ENCODE data around the gene C1orf116.

C1orf116 gene

GRCh38 chr1:207018707-207019106 lies 13.8 kb downstream of the C1orf116 start:
- DNase-seq = no peak

DNA sequence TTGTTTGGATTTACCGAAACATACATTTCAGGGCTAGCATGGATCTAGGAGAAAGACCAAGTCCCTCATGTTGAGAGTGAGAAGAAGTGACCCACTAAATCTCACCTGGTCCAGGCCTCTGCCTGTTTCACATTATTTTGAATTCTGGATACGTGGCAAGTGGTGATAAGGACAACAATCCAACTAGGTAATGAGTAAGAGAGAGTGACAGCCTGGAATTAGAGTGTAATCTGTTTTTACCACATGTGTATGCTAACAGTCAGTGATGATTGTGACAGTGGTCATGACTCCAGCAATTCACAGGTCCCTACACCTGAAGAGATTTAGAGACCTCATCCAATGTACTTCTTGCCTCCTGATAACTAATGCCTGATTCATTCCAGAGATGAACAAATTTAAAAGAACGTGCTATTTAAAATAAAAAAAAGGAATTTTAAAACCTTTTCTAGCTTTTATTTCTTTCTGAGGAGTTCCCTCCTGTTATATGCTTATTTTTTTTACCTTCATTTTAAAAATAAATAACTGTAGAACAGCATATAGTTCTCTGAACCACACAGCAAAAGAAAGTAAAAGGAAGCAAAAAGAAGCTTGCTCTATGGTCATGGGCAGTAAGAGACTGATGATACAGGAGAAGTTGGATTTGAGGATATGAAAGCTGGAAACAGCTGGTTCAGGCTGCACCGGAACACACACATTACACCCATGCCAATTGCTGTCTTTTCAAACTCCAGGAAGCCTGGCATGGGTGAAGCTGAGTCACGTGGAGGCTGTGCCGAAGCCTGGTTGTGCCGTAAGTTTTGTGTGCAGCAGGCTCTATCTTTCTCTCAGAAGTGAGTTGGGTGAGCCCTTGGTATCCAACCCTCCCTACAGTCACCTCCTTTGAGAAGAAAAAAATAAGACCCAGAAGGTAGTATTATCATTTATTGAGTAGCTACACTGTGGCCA lies 14.7 kb downstream of the C1orf116 start:
- no peak for DNase-seq

- no peak for DNase-seq
These were observed 16.8 kb downstream of the C1orf116 start for GRCh38 chr1:207015791-207016190.

- no peak for DNase-seq
These were observed 17.8 kb downstream of the C1orf116 start for GRCh38 chr1:207014728-207015127.

DNA sequence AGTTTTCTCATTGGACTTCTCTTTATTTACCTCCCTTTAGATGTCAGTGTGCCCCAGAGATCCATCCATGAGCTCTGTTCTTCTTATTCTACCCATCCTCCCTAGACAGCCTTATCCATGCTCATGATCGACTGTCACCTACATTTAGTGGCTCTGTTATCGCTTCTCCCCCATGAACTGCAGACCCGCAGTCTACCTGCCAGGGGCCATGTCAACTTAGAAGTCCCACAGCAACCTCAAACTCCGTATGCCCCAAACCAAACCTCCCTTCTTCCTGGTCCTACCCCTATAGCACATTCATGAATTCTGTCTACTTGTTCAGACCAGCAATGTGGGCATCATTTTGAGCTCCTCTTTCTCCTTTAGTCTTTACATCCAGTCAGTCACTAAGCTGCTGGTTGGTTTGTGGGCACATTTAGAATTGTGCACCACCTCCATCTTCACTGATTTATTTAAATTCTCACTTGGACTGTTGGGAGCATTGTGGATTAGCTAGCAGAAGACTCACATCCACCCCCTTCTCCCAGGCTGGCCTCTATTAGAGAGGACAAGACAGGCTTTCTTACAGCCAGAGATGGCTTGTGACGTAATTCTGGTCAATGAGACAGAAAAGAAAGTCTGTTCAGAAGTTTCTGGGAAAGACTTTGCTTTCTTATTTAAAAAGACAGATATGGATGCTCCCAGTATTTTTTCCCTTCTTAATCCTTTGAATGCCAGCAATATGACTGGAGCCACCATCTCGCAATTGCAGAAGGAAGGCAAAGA lies 19.1 kb downstream of the C1orf116 start:
- DNase-seq = no peak

DNA sequence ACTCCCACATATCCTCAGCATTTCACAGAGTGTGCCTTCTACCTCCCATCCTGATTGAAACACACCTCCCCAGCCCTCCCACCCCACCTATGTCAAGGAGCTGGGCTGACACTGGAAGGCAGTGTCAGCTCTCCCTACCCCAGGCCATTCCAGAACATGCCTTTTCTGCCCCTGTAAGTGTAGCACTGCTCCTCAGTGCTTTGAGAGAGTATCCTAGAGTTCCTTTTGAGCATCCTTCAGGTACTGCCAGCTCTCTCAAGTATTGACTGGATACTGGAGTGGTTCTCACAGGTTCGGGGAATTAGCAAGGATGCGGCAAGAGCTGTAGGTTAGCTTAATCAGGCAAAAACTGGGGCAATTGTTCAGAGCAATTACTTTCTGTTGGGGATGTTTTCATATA lies 21.8 kb downstream of the C1orf116 start:
- DNase-seq = no peak

DNA sequence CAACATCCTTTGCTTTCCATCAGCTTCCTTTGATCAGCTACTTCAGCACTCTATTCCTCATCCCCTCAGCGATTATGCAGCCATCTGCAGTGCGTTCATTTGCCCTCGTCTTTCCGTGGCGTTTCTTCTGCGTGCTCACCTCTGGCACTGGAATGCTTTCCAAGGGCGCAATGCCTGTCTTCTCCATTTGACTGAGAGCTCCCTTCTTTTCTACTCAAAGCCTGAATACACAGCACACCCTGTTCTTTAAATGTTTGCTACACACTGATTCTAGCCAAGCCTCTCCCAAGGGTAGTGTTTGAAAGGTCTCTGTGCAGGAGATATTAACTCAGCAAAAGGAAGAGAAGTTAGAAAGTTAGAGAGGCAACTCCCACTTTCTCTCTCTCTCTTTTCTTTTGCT lies 22.6 kb downstream of the C1orf116 start:
- DNase-seq = no peak

- DNase-seq = no peak
These were observed 23.2 kb downstream of the C1orf116 start for GRCh38 chr1:207009182-207009850.

- no peak for DNase-seq
These were observed 25.1 kb downstream of the C1orf116 start for GRCh38 chr1:207007352-207008033.

DNA sequence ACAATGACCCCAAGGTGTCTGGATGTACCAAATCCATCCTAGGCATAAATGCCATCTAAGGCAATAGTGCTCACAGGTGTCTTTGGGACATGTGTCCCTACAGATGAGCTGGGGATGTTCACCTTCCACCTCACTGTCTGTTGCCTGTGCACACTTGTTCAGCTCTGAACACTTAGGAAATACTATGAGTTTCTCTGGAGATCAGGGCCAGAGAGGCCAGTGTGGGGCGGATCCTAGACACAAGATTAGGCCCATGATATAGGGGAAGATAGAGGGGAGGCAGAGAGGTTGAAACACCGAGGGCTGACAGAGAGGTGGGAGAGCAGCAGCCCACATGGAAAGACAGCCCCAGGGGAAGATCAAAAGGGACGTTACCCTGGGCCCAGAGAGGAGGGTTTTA lies 25.6 kb downstream of the C1orf116 start:
- no peak for DNase-seq

DNA sequence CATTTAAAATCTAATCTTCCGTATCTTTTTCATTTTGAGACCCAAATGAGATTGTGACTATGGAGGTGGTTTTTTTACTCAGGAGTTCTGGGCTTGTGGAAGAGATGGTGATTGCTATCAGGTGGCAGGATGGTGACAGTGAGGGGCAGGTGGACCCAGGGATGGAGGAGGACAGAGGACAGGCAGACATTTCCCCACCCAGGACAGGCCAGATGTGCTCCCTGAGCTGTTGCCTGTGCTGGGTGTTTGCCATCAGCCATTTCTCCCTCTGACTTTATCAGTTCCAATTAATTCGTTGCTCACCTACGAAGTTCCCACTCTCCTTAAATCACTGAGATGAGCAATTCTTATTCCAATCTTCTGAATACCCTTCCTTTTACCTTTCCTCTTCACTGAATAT lies 26.5 kb downstream of the C1orf116 start:
- DNase-seq = no peak

- DNase-seq = peak; percentile 28
These were observed 27.4 kb downstream of the C1orf116 start for GRCh38 chr1:207004931-207005830.

DNA sequence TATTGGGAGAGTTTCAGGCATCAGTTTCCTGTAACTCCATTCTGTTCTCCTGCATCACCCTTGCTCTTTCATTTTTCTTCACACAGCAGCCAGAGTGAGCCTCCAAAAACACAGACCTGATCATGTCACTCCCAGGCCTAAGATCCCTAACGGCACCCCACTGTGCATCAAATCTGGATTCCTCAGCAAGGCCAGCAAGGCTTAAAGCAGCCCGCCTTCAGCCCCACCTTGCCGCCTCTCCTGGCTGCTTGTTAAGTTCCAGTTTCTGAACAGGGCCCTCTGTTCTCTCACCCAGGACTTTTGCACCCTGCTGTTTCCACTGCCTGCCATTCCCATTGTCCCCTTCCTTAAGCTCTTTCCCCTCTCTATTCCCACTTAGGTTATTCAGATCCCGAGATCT lies 29.3 kb downstream of the C1orf116 start:
- no peak for DNase-seq

DNA sequence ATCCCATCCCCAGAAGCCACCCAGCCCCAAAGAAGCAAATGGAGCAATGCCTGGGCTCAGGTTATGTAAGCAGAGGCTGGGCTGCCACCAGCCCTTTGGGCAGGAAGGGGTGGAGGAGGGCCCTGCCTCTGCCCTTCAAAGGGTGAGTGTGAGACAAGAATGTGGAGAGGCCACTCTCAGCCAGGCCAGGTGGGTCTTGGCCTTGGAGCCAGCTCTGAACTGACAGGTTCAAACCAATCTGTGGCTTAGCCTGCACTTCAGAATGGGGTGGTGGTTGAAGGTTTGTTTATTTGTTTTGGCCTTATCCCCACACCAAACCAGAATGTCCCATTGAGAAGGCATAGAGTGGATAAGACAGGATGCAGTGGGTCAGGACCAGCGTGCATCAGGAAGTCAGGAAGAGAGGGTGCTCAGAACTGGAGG lies 29.8 kb downstream of the C1orf116 start:
- no peak for DNase-seq

- DNase-seq = no peak
These were observed 30.9 kb downstream of the C1orf116 start for GRCh38 chr1:207001492-207002245.

GRCh38 chr1:207000651-207001291 lies 31.8 kb downstream of the C1orf116 start:
- DNase-seq = no peak

DNA sequence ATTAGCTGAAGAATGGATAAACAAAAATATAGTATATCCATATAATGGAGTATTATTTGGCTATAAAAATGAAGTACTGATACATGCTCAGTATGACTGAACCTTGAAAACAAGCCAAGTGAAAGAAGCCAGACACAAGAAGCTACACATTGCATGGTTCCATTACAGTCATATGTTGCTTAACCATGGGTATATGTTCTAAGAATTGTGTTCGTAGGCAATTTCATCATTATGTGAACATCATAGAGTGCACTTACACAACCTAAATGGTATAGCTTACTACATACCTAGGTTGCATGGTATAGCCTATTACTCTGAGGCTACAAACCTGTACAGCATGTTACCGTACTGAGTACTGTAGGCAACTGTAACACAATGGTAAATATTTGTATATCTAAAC lies 33.7 kb downstream of the C1orf116 start:
- DNase-seq = no peak

GRCh38 chr1:206992790-206993189 lies 39.8 kb downstream of the C1orf116 start:
- DNase-seq = no peak

- DNase-seq = no peak
These were observed 44.7 kb downstream of the C1orf116 start for GRCh38 chr1:206987873-206988272.

- no peak for DNase-seq
These were observed 45.7 kb downstream of the C1orf116 start for GRCh38 chr1:206986885-206987284.

Data from stimulated activated CD4-positive, alpha-beta T cell treated with anti-CD3 and anti-CD28 coated beads, Interleukin-12 subunit alpha, Interleukin-12 subunit beta, amount 100 ng/mL, for 4 hours (primary cell).